HCT116 (cell line): Measurements from ENCODE around the gene ALDH2. TPM values are rescaled to one million over a fixed set of nuclear protein-coding genes. Genes with fewer than 3 reads are reported as not detected.

Source experiments
- ATAC-seq: fragments of 200-7000 bp; cut with Tn5 transposase; 2 replicates; pipeline ENCODE4 v1.9.1; 2020; ENCODE audit warnings: mild to moderate bottlenecking, moderate library complexity
- BruUV-seq: library from RNA; stranded (reverse); fragments of 400-500 nt; replicated peaks from 2 replicates; lab custom pipeline; 2021; lab: Mats Ljungman, UMichigan
- CTCF ChIA-PET: fragments of 300-600 bp; sonication (Branson Sonifier 250); formaldehyde crosslinking; loops from one replicate; lab custom pipeline; 2021; ENCODE audit warnings: antibody characterized with exemption; lab: Charles Lee
- POLR2A ChIA-PET: fragments of 300-600, 350-600 bp; sonication (Branson Sonifier 250); formaldehyde crosslinking; loops from one replicate; lab custom pipeline; 2021; ENCODE audit warnings: antibody characterized with exemption; lab: Charles Lee
- RAD21 ChIA-PET, 2 experiments: fragments of 300-600 bp; sonication (Branson Sonifier 250); formaldehyde crosslinking; loops; one replicate each; lab custom pipeline; 2023; ENCODE audit warnings: low total read pairs in 2 of 2; ENCODE audit not compliant: uncharacterized antibody in 2 of 2, unreplicated experiment in 2 of 2, low non-redundant PET in 1 of 2; lab: Charles Lee
- DNase-seq: peaks from one replicate; pipeline ENCODE4 v3.0.0-alpha.2; 2010; ENCODE audit warnings: low read depth, low spot score
- H2AFZ ChIP-seq: fragments of 200-600 bp; shearing (Covaris generic), sonication (generic); 2 replicates; pipeline ENCODE4 v1.6.1; 2017; ENCODE audit warnings: low read depth, mixed run types, mixed read lengths, antibody characterized with exemption, low read length; ENCODE audit not compliant: poor library complexity, severe bottlenecking
- H3K27ac ChIP-seq: 2 replicates; pipeline ENCODE4 v1.5.1; 2012; ENCODE audit warnings: low read depth, low read length
- H3K27me3 ChIP-seq: fragments of 200-600 bp; sonication (generic); 2 replicates; pipeline ENCODE4 v1.6.1; 2016; ENCODE audit warnings: mixed run types, low read length, mixed read lengths; ENCODE audit not compliant: insufficient read depth
- H3K36me3 ChIP-seq, 2 experiments: fragments of 200-500 bp in 1 of 2; fragments of 200-600 bp in 1 of 2; sonication (Bioruptor generic) in 1 of 2; sonication (generic) in 1 of 2; 2 replicates each; pipeline versions ENCODE4 v1.5.1 to v1.6.1; 2014 to 2016; ENCODE audit warnings: low read length in 2 of 2, inconsistent platforms in 1 of 2, mixed read lengths in 1 of 2, mixed run types in 1 of 2; ENCODE audit not compliant: insufficient read depth in 2 of 2, control insufficient read depth in 1 of 2
- H3K4me1 ChIP-seq, 2 experiments: fragments of 200-600 bp in 1 of 2; sonication (generic) in 1 of 2; 2 replicates each; pipeline versions ENCODE4 v1.5.1 to v1.6.1; 2012 to 2017; ENCODE audit warnings: low read length in 2 of 2, inconsistent platforms in 1 of 2, mild to moderate bottlenecking in 1 of 2, mixed read lengths in 1 of 2, mixed run types in 1 of 2, moderate library complexity in 1 of 2; ENCODE audit not compliant: insufficient read depth in 2 of 2, control insufficient read depth in 1 of 2
- H3K4me2 ChIP-seq: fragments of 200-600 bp; sonication (generic); 2 replicates; pipeline ENCODE4 v1.6.1; 2017; ENCODE audit warnings: mixed run types, low read length, mixed read lengths
- H3K4me3 ChIP-seq, 2 experiments: fragments of 200-600 bp in 1 of 2; sonication (generic) in 1 of 2; replicated peaks in 1 of 2; 2 replicates each; pipeline ENCODE4 v1.5.1; 2011 to 2016; ENCODE audit warnings: low read length in 2 of 2, control low read depth in 1 of 2, low read depth in 1 of 2, mild to moderate bottlenecking in 1 of 2, mixed read lengths in 1 of 2, mixed run types in 1 of 2
- H3K79me2 ChIP-seq: fragments of 200-600 bp; sonication (generic); 2 replicates; pipeline ENCODE4 v1.6.1; 2017; ENCODE audit warnings: mild to moderate bottlenecking, mixed run types, low read length, moderate library complexity, mixed read lengths; ENCODE audit not compliant: insufficient read depth
- H3K9ac ChIP-seq: fragments of 200-600 bp; sonication (generic); 2 replicates; pipeline ENCODE4 v1.6.1; 2016; ENCODE audit warnings: low read length, mixed read lengths
- H3K9me2 ChIP-seq: fragments of 200-600 bp; sonication (generic), shearing (Covaris generic); 2 replicates; pipeline ENCODE4 v1.6.1; 2017; ENCODE audit warnings: mixed run types, mild to moderate bottlenecking, moderate library complexity; ENCODE audit not compliant: insufficient read depth
- H3K9me3 ChIP-seq, 2 experiments: fragments of 200-500 bp in 1 of 2; fragments of 200-600 bp in 1 of 2; sonication (Bioruptor generic) in 1 of 2; sonication (generic) in 1 of 2; 2 replicates each; pipeline ENCODE4 v1.6.1; 2014 to 2017; ENCODE audit warnings: low read length in 2 of 2, mixed read lengths in 2 of 2, inconsistent platforms in 1 of 2, low read depth in 1 of 2, mild to moderate bottlenecking in 1 of 2, mixed run types in 1 of 2, moderate library complexity in 1 of 2; ENCODE audit not compliant: control insufficient read depth in 1 of 2, insufficient read depth in 1 of 2
- H4K20me1 ChIP-seq: fragments of 200-600 bp; sonication (generic), shearing (Covaris generic); 2 replicates; pipeline ENCODE4 v1.6.1; 2017; ENCODE audit warnings: mixed run types, mild to moderate bottlenecking, moderate library complexity; ENCODE audit not compliant: insufficient read depth
- CEBPB ChIP-seq: IDR thresholded peaks from 2 replicates; pipeline ENCODE4 v1.6.1; 2012; ENCODE audit warnings: low read depth
- EZH2 ChIP-seq: fragments of 200-600 bp; sonication (generic); IDR thresholded peaks from 2 replicates; pipeline ENCODE4 v1.6.1; 2017; ENCODE audit warnings: antibody characterized with exemption, mixed run types
- POLR2A ChIP-seq: IDR thresholded peaks from 2 replicates; pipeline ENCODE4 v1.7.0; 2011; ENCODE audit warnings: borderline replicate concordance; ENCODE audit not compliant: insufficient read depth, insufficient read length; ENCODE audit errors: extremely low read depth
- SRF ChIP-seq: IDR thresholded peaks from 2 replicates; pipeline ENCODE4 v1.6.1; 2012; ENCODE audit warnings: low read depth
- ZBTB33 ChIP-seq: IDR thresholded peaks from 2 replicates; pipeline ENCODE4 v1.6.1; 2011; ENCODE audit warnings: mild to moderate bottlenecking, low read length, moderate library complexity; ENCODE audit not compliant: insufficient replicate concordance; ENCODE audit errors: extremely low read depth
- ZNF274 ChIP-seq: fragments of 200-500 bp; sonication (Bioruptor generic); IDR thresholded peaks from 2 replicates; pipeline ENCODE4 v1.6.1; 2014; ENCODE audit warnings: mild to moderate bottlenecking, low read depth, low read length, inconsistent platforms
- intact Hi-C: fragments of 100-400 bp; cut with micrococcal nuclease; formaldehyde crosslinking; loops from 2 replicates; pipeline ENCODE4 v1.10.0; 2022
- total RNA-seq: library from RNA; stranded (reverse); gene quantifications from one replicate; pipeline ENCODE4 v1.2.1, GENCODE V29; 2021; ENCODE audit not compliant: unreplicated experiment
- TF ChIP-seq, protein P1 (sequence below): IDR thresholded peaks from 2 replicates; pipeline ENCODE4 v1.6.1; 2012; ENCODE audit warnings: low read depth
- TF ChIP-seq, protein P2 (sequence below), 3 experiments: fragments of 200-600 bp in 1 of 3; sonication (generic) in 1 of 3; IDR thresholded peaks in 2 of 3; conservative IDR thresholded peaks in 1 of 3; 2 replicates each; pipeline ENCODE4 v1.5.1; 2012 to 2017; ENCODE audit warnings: low read depth in 2 of 3, low read length in 2 of 3, antibody characterized with exemption in 1 of 3, borderline replicate concordance in 1 of 3, control low read depth in 1 of 3, mild to moderate bottlenecking in 1 of 3, mixed read lengths in 1 of 3, mixed run types in 1 of 3, moderate library complexity in 1 of 3; ENCODE audit not compliant: insufficient read depth in 1 of 3

Gene ALDH2
- total RNA-seq, 1 experiment from 2014 or later, result 32.9 TPM

GRCh38 chr12:111761099-111761498 is 5.6 kb upstream of the ALDH2 start:
- Histone ChIP-seq H3K4me3 (no peak overlapping the region), H3K9me2 (no peaks in the 10 kb centered on the region), H3K27me3 (no peaks in the 10 kb centered on the region), H4K20me1 (no peaks in the 10 kb centered on the region), H3K79me2 (no peaks in the 10 kb centered on the region), H3K27ac (no peak overlapping the region), H2AFZ (no peak overlapping the region), H3K36me3 (no peaks in the 10 kb centered on the region), H3K9ac (no peak overlapping the region), H3K4me2 (no peak overlapping the region), H3K4me1 (peaks cover under 1% of the 10 kb centered on the region in 2 experiments; a peak in 3 of 4 replicates), H3K9me3 (no peaks in the 10 kb centered on the region)
- ChIA-PET CTCF (interaction anchor here (1.4 kb wide), 1 partner anchor 52 kb away, joined by 5 read pairs; no protein-coding TSS in a partner anchor), POLR2A (no interaction called here), RAD21 (no interaction called here)
- intact Hi-C loops, result no loop called here
- TF ChIP-seq CEBPB (no peak), ZNF274 (no peak), SRF (no peak), POLR2A (no peak), ZBTB33 (no peak), EZH2 (no peak)
- TF ChIP-seq, protein P1, sequence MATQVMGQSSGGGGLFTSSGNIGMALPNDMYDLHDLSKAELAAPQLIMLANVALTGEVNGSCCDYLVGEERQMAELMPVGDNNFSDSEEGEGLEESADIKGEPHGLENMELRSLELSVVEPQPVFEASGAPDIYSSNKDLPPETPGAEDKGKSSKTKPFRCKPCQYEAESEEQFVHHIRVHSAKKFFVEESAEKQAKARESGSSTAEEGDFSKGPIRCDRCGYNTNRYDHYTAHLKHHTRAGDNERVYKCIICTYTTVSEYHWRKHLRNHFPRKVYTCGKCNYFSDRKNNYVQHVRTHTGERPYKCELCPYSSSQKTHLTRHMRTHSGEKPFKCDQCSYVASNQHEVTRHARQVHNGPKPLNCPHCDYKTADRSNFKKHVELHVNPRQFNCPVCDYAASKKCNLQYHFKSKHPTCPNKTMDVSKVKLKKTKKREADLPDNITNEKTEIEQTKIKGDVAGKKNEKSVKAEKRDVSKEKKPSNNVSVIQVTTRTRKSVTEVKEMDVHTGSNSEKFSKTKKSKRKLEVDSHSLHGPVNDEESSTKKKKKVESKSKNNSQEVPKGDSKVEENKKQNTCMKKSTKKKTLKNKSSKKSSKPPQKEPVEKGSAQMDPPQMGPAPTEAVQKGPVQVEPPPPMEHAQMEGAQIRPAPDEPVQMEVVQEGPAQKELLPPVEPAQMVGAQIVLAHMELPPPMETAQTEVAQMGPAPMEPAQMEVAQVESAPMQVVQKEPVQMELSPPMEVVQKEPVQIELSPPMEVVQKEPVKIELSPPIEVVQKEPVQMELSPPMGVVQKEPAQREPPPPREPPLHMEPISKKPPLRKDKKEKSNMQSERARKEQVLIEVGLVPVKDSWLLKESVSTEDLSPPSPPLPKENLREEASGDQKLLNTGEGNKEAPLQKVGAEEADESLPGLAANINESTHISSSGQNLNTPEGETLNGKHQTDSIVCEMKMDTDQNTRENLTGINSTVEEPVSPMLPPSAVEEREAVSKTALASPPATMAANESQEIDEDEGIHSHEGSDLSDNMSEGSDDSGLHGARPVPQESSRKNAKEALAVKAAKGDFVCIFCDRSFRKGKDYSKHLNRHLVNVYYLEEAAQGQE, result no peak
- TF ChIP-seq, protein P2, sequence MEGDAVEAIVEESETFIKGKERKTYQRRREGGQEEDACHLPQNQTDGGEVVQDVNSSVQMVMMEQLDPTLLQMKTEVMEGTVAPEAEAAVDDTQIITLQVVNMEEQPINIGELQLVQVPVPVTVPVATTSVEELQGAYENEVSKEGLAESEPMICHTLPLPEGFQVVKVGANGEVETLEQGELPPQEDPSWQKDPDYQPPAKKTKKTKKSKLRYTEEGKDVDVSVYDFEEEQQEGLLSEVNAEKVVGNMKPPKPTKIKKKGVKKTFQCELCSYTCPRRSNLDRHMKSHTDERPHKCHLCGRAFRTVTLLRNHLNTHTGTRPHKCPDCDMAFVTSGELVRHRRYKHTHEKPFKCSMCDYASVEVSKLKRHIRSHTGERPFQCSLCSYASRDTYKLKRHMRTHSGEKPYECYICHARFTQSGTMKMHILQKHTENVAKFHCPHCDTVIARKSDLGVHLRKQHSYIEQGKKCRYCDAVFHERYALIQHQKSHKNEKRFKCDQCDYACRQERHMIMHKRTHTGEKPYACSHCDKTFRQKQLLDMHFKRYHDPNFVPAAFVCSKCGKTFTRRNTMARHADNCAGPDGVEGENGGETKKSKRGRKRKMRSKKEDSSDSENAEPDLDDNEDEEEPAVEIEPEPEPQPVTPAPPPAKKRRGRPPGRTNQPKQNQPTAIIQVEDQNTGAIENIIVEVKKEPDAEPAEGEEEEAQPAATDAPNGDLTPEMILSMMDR (IDR thresholded peaks at IDR 0.05 in 2 of 3, conservative IDR thresholded peaks at IDR 0.05 in 1 of 3; ENCODE audit: borderline replicate concordance in 1 of 3, insufficient read depth in 1 of 3, low read depth in 2 of 3, low read length in 2 of 3), result no peak
- DNase-seq (no peak), ATAC-seq (no peak)
- BruUV-seq, result no TSS peak
